ENCODE results near the gene PTK6.
"Not testable (repeated sequence)": the region's sequence is repeated elsewhere in the genome, so short reads cannot be mapped to it uniquely, and the experiment has no call there.

- TF ChIP-seq CTCF, POLR2A (IDR thresholded peaks at IDR 0.05): not testable (repeated sequence)
These were observed 33.9 kb upstream of the PTK6 start for GRCh38 chr20:63571087-63571478.

Data from Peyer's patch (tissue), 4 donors.